K562 (cell line): Measurements from ENCODE around the gene AHCYL2. TPM values are rescaled to one million over a fixed set of nuclear protein-coding genes. Genes with fewer than 3 reads are reported as not detected.

Experiments used
- ATAC-seq: fragments of 200-7000 bp; cut with Tn5 transposase; 3 replicates; pipeline ENCODE4 v1.9.1; 2020; ENCODE audit warnings: moderate library complexity
- BruUV-seq: library from RNA; stranded (reverse); fragments of 400-500 nt; replicated peaks from 2 replicates; lab custom pipeline; 2021; lab: Mats Ljungman, UMichigan
- CTCF ChIA-PET: fragments of 300-600 bp; formaldehyde crosslinking; extraction: SDS; loops from one replicate; lab custom pipeline; 2021; ENCODE audit warnings: low intra/inter-chr PET ratio; lab: Yijun Ruan, JAX
- POLR2A ChIA-PET: fragments of 300-600, 350-650 bp; sonication (Branson Sonifier 250); formaldehyde crosslinking; extraction: SDS; loops from one replicate; lab custom pipeline; 2021; ENCODE audit warnings: antibody characterized with exemption, inconsistent platforms; lab: Yijun Ruan, JAX
- DNase-seq, 4 experiments: peaks; one replicate each; pipeline versions ENCODE4 v3.0.0 to v3.0.0-alpha.2; 2011 to 2018; ENCODE audit warnings: low spot score in 3 of 4, mixed read lengths in 3 of 4; ENCODE audit errors: extremely low read depth in 1 of 4
- FAIRE-seq: peaks from 2 replicates; lab custom pipeline; 2011; peaks lifted over from hg19 to GRCh38; lab: Jason Lieb, UNC
- H2AFZ ChIP-seq: 2 replicates; pipeline ENCODE4 v1.6.0; 2011; ENCODE audit warnings: low read depth, low read length, control low read depth, inconsistent platforms
- H3K27ac ChIP-seq: fragments of 200-600 bp; 3 replicates; pipeline ENCODE4 v1.8.0; 2011; ENCODE audit warnings: low read depth, mild to moderate bottlenecking, control low read depth, inconsistent platforms, low read length, moderate library complexity, mixed read lengths; ENCODE audit errors: extremely low read depth
- H3K27me3 ChIP-seq, 2 experiments: fragments of 300-600 bp in 1 of 2; 2 replicates in 1 of 2; 3 replicates in 1 of 2; pipeline versions ENCODE4 v1.6.0 to v1.8.0; 2011; ENCODE audit warnings: inconsistent platforms in 2 of 2, low read length in 2 of 2, mild to moderate bottlenecking in 1 of 2, mixed read lengths in 1 of 2, moderate library complexity in 1 of 2; ENCODE audit not compliant: control insufficient read depth in 2 of 2, insufficient read depth in 2 of 2
- H3K36me3 ChIP-seq: fragments of 300-600 bp; 3 replicates; pipeline ENCODE4 v1.8.0; 2011; ENCODE audit warnings: mild to moderate bottlenecking, low read length, inconsistent platforms; ENCODE audit not compliant: control insufficient read depth, insufficient read depth
- H3K4me1 ChIP-seq, 2 experiments: fragments of 200-600 bp in 1 of 2; replicated peaks in 1 of 2; 2 replicates in 1 of 2; 3 replicates in 1 of 2; pipeline versions ENCODE4 v1.5.1 to v1.8.0; 2011; ENCODE audit warnings: inconsistent platforms in 2 of 2, low read length in 2 of 2, mild to moderate bottlenecking in 1 of 2, mixed read lengths in 1 of 2, moderate library complexity in 1 of 2; ENCODE audit not compliant: control insufficient read depth in 2 of 2, insufficient read depth in 2 of 2
- H3K4me2 ChIP-seq: 2 replicates; pipeline ENCODE4 v1.6.1; 2011; ENCODE audit warnings: low read length, control low read depth, inconsistent platforms, mixed read lengths; ENCODE audit not compliant: insufficient read depth
- H3K4me3 ChIP-seq: fragments of 200-600 bp; sonication (generic), shearing (Covaris generic); 2 replicates; pipeline ENCODE4 v1.5.1; 2016; ENCODE audit warnings: control low read depth, inconsistent platforms
- H3K79me2 ChIP-seq: fragments of 200-600 bp; 3 replicates; pipeline ENCODE4 v1.8.0; 2011; ENCODE audit warnings: low read length, inconsistent platforms; ENCODE audit not compliant: control insufficient read depth, insufficient read depth
- H3K9ac ChIP-seq, 2 experiments: 2 replicates each; pipeline versions ENCODE4 v1.6.0 to v1.6.1; 2011; ENCODE audit warnings: low read depth in 2 of 2, low read length in 2 of 2, control low read depth in 1 of 2, inconsistent platforms in 1 of 2, mild to moderate bottlenecking in 1 of 2, mixed read lengths in 1 of 2; ENCODE audit not compliant: insufficient read depth in 1 of 2
- H3K9me1 ChIP-seq: one replicate; pipeline ENCODE4 v1.6.0; 2011; ENCODE audit warnings: inconsistent platforms, mild to moderate bottlenecking, low read length, moderate library complexity; ENCODE audit not compliant: control insufficient read depth, insufficient read depth
- H3K9me3 ChIP-seq: replicated peaks from 2 replicates; pipeline ENCODE4 v1.5.1; 2011; ENCODE audit warnings: low read depth, low read length, inconsistent platforms; ENCODE audit not compliant: control insufficient read depth, insufficient read depth
- H4K20me1 ChIP-seq: replicated peaks from 2 replicates; pipeline ENCODE4 v1.6.1; 2011; ENCODE audit warnings: low read length, inconsistent platforms, mixed read lengths; ENCODE audit not compliant: control insufficient read depth, insufficient read depth
- CBX2 ChIP-seq: fragments of 200-600 bp; sonication (generic); IDR thresholded peaks from one replicate; pipeline ENCODE4 v1.6.1; 2012; ENCODE audit warnings: mild to moderate bottlenecking, low read length, inconsistent platforms; ENCODE audit not compliant: insufficient read depth, poor library complexity, severe bottlenecking
- CEBPB ChIP-seq: fragments of 450-650 bp; IDR thresholded peaks from 2 replicates; pipeline ENCODE4 v1.6.1; 2016; ENCODE audit warnings: missing genetic modification characterization, missing compliant biosample characterization
- CHD2 ChIP-seq: IDR thresholded peaks from 2 replicates; pipeline ENCODE4 v1.6.1; 2011; ENCODE audit warnings: low read depth, low read length
- CREM ChIP-seq: IDR thresholded peaks from 2 replicates; pipeline ENCODE4 v1.6.1; 2014; ENCODE audit warnings: antibody characterized with exemption, low read depth
- CTBP1 ChIP-seq: fragments of 450-650 bp; IDR thresholded peaks from 2 replicates; pipeline ENCODE4 v1.6.1; 2016; ENCODE audit warnings: borderline replicate concordance
- E2F5 ChIP-seq: sonication (generic); formaldehyde crosslinking; IDR thresholded peaks from 2 replicates; pipeline ENCODE4 v1.8.0; 2022; ENCODE audit warnings: mild to moderate bottlenecking, missing genetic modification reagents
- EHMT2 ChIP-seq: fragments of 450-650 bp; IDR thresholded peaks from 2 replicates; pipeline ENCODE4 v1.6.1; 2018; ENCODE audit warnings: antibody characterized with exemption
- ETS2 ChIP-seq: IDR thresholded peaks from 2 replicates; pipeline ENCODE4 v1.6.1; 2016; ENCODE audit warnings: borderline replicate concordance, missing genetic modification characterization, mild to moderate bottlenecking, moderate library complexity, missing compliant biosample characterization; ENCODE audit not compliant: poor library complexity, severe bottlenecking
- FIP1L1 ChIP-seq: fragments of 200-400 bp; formaldehyde crosslinking; IDR thresholded peaks from 2 replicates; pipeline ENCODE4 v1.6.1; 2018; ENCODE audit warnings: mild to moderate bottlenecking, low read depth, low read length; ENCODE audit not compliant: poor library complexity, severe bottlenecking
- FUS ChIP-seq: fragments of 200-400 bp; formaldehyde crosslinking; optimal IDR thresholded peaks from 2 replicates; pipeline ENCODE3; 2017; ENCODE audit warnings: low read depth, low read length
- GABPA ChIP-seq: fragments of 200-800 bp; sonication (Bioruptor generic); conservative IDR thresholded peaks from 2 replicates; pipeline ENCODE4 v1.6.1; 2016; ENCODE audit warnings: low read depth, missing genetic modification characterization, missing compliant biosample characterization
- GTF2E2 ChIP-seq: fragments of 200-800 bp; sonication (Bioruptor generic); IDR thresholded peaks from 2 replicates; pipeline ENCODE4 v1.6.1; 2016; ENCODE audit warnings: missing genetic modification characterization, missing compliant biosample characterization
- MYNN ChIP-seq, 2 experiments: sonication (generic); formaldehyde crosslinking in 1 of 2; IDR thresholded peaks; 2 replicates each; pipeline versions ENCODE4 v1.5.0 to v1.6.1; 2016 to 2020; ENCODE audit warnings: antibody characterized with exemption in 1 of 2, missing genetic modification reagents in 1 of 2
- NR4A1 ChIP-seq, 2 experiments: fragments of 250-450 bp in 1 of 2; fragments of 450-650 bp in 1 of 2; sonication (Bioruptor Pico) in 1 of 2; IDR thresholded peaks; 2 replicates each; pipeline versions ENCODE4 v1.4.0 to v1.6.1; 2016 to 2020; ENCODE audit warnings: mild to moderate bottlenecking in 2 of 2, missing compliant biosample characterization in 1 of 2, missing genetic modification characterization in 1 of 2, moderate library complexity in 1 of 2
- PYGO2 ChIP-seq: fragments of 450-650 bp; IDR thresholded peaks from 2 replicates; pipeline ENCODE4 v1.6.1; 2016; ENCODE audit warnings: mild to moderate bottlenecking, missing genetic modification characterization, moderate library complexity, missing compliant biosample characterization
- SMARCE1 ChIP-seq: fragments of 450-650 bp; IDR thresholded peaks from 2 replicates; pipeline ENCODE4 v1.7.1; 2016; ENCODE audit warnings: mild to moderate bottlenecking
- TFAP4 ChIP-seq: sonication (generic); formaldehyde crosslinking; IDR thresholded peaks from 2 replicates; pipeline ENCODE4 v1.8.0; 2022; ENCODE audit warnings: missing genetic modification reagents, mild to moderate bottlenecking, moderate library complexity, borderline replicate concordance
- U2AF1 ChIP-seq: fragments of 200-400 bp; formaldehyde crosslinking; optimal IDR thresholded peaks from 2 replicates; pipeline ENCODE3; 2017; ENCODE audit warnings: mild to moderate bottlenecking, low read depth, low read length, moderate library complexity
- ZNF224 ChIP-seq: sonication (generic); formaldehyde crosslinking; IDR thresholded peaks from 2 replicates; pipeline ENCODE4 v1.8.0; 2022; ENCODE audit warnings: mild to moderate bottlenecking, missing genetic modification reagents
- ZNF507 ChIP-seq: conservative IDR thresholded peaks from 2 replicates; pipeline ENCODE4 v1.6.1; 2017; ENCODE audit warnings: missing genetic modification characterization, missing compliant biosample characterization
- WGBS: fragments of 100-300 bp; shearing (Covaris generic); methylation state at CpG from one replicate; pipeline ENCODE4 v1.1.6; 2016; ENCODE audit warnings: low coverage, mixed read lengths; ENCODE audit not compliant: insufficient coverage; ENCODE audit errors: missing lambda C conversion rate; 5-methylcytosine and 5-hydroxymethylcytosine counted together
- in situ Hi-C: fragments of 300-500 bp; cut with MboI; formaldehyde crosslinking; loops from 4 replicates; pipeline ENCODE4 v1.15.0; 2018; ENCODE audit warnings: inconsistent platforms, mixed read lengths
- intact Hi-C: fragments of 100-400 bp; cut with micrococcal nuclease; formaldehyde crosslinking; loops from 2 replicates; pipeline ENCODE4 v1.14.2; 2022
- polyA plus RNA-seq, 8 experiments: library from polyadenylated mRNA; depleted of rRNA in 4 of 8; stranded (reverse) in 5 of 8; unstranded in 3 of 8; fragments of >200 nt; fragmentation: Nextera tagmentation in 2 of 8; fragmentation: Illumina TruSeq in 1 of 8; extraction: Ambion mirVana in 2 of 8; extraction: Trizol in 1 of 8; gene quantifications; 2 replicates each; pipeline versions ENCODE4 v1.2.1 to v1.2.3, GENCODE V29; 2011 to 2014; ENCODE audit warnings: inconsistent platforms in 1 of 8, missing spikeins in 1 of 8
- total RNA-seq, 7 experiments: library from RNA; depleted of rRNA in 6 of 7; stranded (reverse); fragments of >200 nt in 6 of 7; fragmentation: Illumina TruSeq in 2 of 7; extraction: Trizol in 2 of 7; gene quantifications; 2 replicates each; pipeline versions ENCODE4 v1.2.1 to v1.2.3, GENCODE V29; 2011 to 2021; ENCODE audit warnings: low replicate concordance in 1 of 7

AHCYL2 gene
- total and polyA plus RNA-seq, 9 of the 15 experiments (the other 6 are each of a cell fraction or from before 2014, with no cell fraction given) = 0.93 to 10.5 (median 5.2) TPM

DNA sequence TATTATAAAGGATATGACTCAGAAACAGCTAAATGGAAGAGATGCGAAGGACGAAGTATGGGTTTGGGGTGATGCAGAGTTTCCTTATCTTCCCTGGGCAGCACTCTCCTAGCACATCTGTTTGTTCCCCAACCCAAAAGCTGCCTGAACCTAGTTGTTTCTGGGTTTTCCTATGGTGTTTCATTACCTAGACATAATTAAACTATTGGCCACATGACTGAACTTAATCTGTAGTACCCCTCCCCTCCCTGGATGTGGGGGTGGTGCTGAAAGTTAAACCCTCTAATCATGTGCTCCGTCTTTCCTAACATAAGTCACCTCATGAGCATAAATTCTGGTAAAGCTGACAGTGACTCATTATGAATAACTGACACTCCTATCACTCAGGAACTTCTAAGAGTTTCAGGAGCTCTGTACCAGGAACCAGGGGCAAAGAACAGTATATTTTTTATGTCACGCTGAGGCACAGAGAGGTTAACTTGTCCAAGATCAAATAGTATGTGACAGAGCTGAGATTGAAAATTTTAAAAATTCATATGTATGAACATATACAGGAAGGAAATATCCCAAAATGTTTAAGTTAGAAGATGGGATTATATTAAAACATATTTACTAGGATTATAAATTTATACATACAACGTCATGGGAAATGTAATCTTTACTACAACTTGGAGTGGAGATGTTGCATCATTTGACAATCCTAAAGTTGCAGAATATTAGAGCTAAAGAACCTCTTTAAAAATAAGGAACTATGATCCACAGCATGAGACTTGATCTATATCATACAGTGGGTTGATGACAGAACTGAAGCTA lies 214.2 kb downstream of the AHCYL2 start:
- FAIRE-seq (peak; percentile 88), DNase-seq (peak; percentile 84 to 96 (median 88)), ATAC-seq (peak; percentile 72)
- no peaks in the 10 kb centered on the region for H3K9me3 ChIP-seq
- peaks cover 35 to 56% of the 10 kb centered on the region in 2 experiments for H3K4me1 ChIP-seq
- no TSS peak for BruUV-seq
- H3K4me2 ChIP-seq = peak overlapping the region; percentile 63
- H3K27ac ChIP-seq = peak overlapping the region; percentile 87
- ChIA-PET POLR2A (interaction anchor here (0.6 to 1.9 kb wide), 20 partner anchors 8 to 1318 kb away, joined by 3 to 13 read pairs (median 4); partner anchors contain the start of gene NRF1), CTCF (no interaction called here)
- no peak overlapping the region; the same call in 1 of the 2 replicates for H3K4me3 ChIP-seq
- intact Hi-C loops (loop anchor here (2.0 to 5.0 kb wide), 2 partner anchors 16 to 518 kb away; no protein-coding TSS in a partner anchor), in situ Hi-C loops (no loop called here)
- H4K20me1 ChIP-seq = no peaks in the 10 kb centered on the region
- no peaks in the 10 kb centered on the region for H3K9me1 ChIP-seq
- H3K27me3 ChIP-seq = no peaks in the 10 kb centered on the region
- peaks cover 79% of the 10 kb centered on the region for H3K79me2 ChIP-seq
- H3K36me3 ChIP-seq = peaks cover 62% of the 10 kb centered on the region
- peak overlapping the region in 1 of 2 experiments; percentile 61; a peak in 2 of 4 replicates for H3K9ac ChIP-seq
- peak overlapping the region; percentile 70 for H2AFZ ChIP-seq
- WGBS = 1% methylated on average over 5 of the region's 5 CpGs
- TF ChIP-seq CBX2 = no peak
- TF ChIP-seq SMARCE1 = peak; percentile 98
- 0 out of 2 replicates have a peak, but pooled peaks have one; percentile 34 for TF ChIP-seq E2F5
- no peak for TF ChIP-seq EHMT2
- TF ChIP-seq FIP1L1 = no peak
- 0 out of 2 replicates have a peak, but pooled peaks have one; percentile 63 for TF ChIP-seq GTF2E2
- TF ChIP-seq FUS = no peak
- TF ChIP-seq ZNF507 (tag) = no peak
- peak; percentile 42; the same call in 1 of the 2 replicates for TF ChIP-seq GABPA (tag)
- TF ChIP-seq ZNF224 (CRISPR knock-in tag) = no peak
- TF ChIP-seq CREM = peak; percentile 41; the same call in 1 of the 2 replicates
- TF ChIP-seq CHD2 = no peak
- TF ChIP-seq NR4A1 (CRISPR knock-in tag; IDR thresholded peaks at IDR 0.05) = 0 out of 2 replicates have a peak, but pooled peaks have one; percentile 43
- TF ChIP-seq NR4A1 (tag; IDR thresholded peaks at IDR 0.05) = peak; percentile 89; the same call in 1 of the 2 replicates
- TF ChIP-seq PYGO2 (tag) = no peak
- peak; percentile 47; the same call in 1 of the 2 replicates for TF ChIP-seq TFAP4 (CRISPR knock-in tag)
- no peak; the same call in 1 of the 2 replicates for TF ChIP-seq MYNN (IDR thresholded peaks at IDR 0.05)
- no peak for TF ChIP-seq MYNN (CRISPR knock-in tag; IDR thresholded peaks at IDR 0.05)
- TF ChIP-seq CTBP1 = peak; percentile 90
- peak; percentile 83 for TF ChIP-seq CEBPB (tag)
- TF ChIP-seq U2AF1 = no peak
- TF ChIP-seq ETS2 = no peak
